Measurements from ENCODE around the gene PTGIS.

The PTGIS gene

DNA sequence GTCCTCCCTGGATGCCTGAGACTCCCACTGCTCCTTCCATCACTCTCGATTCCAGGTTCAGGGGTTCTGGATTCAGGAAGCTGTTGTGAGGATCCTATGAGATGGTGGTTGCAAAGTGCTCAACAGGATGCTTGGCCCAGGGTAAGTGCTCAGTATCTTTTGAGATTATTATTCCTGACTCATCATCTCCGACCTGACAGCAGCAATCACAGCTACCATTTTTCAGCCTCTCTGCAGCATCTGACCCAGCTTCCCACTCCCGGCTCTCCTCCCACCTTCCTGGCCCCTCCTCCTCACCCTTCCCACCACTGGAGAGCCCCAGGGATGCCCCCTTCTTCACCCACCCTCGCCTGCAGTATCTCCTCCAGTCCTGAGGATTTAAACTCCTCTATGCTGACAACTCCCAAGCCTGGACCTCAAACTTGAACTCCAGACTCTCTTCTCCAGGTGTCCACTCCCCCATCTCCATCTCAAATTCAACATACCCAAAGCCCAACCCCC lies 48.7 kb downstream of the PTGIS start:
- DNase-seq, result no peak
- Histone ChIP-seq H3K27ac (no peak overlapping the region), H3K36me3 (replicated peaks) (no peaks in the 10 kb centered on the region), H3K4me3 (ENCODE audit: low read depth, low read length) (no peak overlapping the region), H3K27me3 (replicated peaks) (no peaks in the 10 kb centered on the region)
- TF ChIP-seq, protein P1, sequence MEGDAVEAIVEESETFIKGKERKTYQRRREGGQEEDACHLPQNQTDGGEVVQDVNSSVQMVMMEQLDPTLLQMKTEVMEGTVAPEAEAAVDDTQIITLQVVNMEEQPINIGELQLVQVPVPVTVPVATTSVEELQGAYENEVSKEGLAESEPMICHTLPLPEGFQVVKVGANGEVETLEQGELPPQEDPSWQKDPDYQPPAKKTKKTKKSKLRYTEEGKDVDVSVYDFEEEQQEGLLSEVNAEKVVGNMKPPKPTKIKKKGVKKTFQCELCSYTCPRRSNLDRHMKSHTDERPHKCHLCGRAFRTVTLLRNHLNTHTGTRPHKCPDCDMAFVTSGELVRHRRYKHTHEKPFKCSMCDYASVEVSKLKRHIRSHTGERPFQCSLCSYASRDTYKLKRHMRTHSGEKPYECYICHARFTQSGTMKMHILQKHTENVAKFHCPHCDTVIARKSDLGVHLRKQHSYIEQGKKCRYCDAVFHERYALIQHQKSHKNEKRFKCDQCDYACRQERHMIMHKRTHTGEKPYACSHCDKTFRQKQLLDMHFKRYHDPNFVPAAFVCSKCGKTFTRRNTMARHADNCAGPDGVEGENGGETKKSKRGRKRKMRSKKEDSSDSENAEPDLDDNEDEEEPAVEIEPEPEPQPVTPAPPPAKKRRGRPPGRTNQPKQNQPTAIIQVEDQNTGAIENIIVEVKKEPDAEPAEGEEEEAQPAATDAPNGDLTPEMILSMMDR (IDR thresholded peaks at IDR 0.05; ENCODE audit: low read depth, low read length, missing control alignments), result no peak
- in situ Hi-C loops (cut with HindIII; ENCODE audit: low pct_ligation_motif_present, low sequenced_read_pairs), result no loop called here

DNA sequence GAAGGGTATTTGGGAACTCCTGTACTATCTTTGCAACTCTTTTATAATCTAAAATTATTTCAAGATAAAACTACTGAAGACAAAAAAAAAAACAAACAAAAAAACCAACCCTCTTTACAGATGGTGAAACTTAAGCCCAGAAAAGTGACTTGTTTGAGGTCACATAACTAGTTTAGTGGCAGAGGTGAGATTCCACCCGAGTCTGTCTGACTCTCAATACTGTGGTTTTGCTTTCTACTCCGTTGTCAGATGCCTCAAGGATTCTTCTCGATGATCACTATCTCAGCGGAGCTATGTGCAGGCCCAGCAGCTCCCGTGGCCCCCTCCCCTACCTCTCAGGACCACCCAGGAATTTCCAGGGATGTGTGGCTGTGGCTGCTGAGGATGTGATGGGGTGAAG lies 49.4 kb downstream of the PTGIS start:
- H3K4me3 ChIP-seq (ENCODE audit: low read depth, low read length), result no peak overlapping the region
- no peaks in the 10 kb centered on the region for H3K36me3 ChIP-seq (replicated peaks)
- no peak for DNase-seq
- no peak overlapping the region for H3K27ac ChIP-seq
- in situ Hi-C loops (cut with HindIII; ENCODE audit: low pct_ligation_motif_present, low sequenced_read_pairs), result no loop called here
- TF ChIP-seq, protein P1 (IDR thresholded peaks at IDR 0.05; ENCODE audit: low read depth, low read length, missing control alignments), result no peak
- no peaks in the 10 kb centered on the region for H3K27me3 ChIP-seq (replicated peaks)

DNA sequence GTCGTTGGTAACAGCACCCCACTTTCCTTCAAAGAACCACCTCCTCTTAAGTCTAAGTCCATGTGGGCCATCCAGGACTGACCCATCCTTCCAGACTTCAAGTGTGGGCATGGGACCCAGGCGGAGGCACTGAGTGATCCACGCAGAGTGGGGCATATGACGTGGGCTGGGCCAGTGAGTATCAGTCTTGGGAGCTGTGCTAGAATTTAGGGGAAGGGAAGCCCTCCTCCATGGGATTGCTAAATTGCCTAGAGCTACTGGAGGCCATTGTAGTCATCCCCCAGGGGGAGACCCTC lies 50.2 kb downstream of the PTGIS start:
- DNase-seq, result no peak
- in situ Hi-C loops (cut with HindIII; ENCODE audit: low pct_ligation_motif_present, low sequenced_read_pairs), result no loop called here
- Histone ChIP-seq H3K4me3 (ENCODE audit: low read depth, low read length) (no peak overlapping the region), H3K27me3 (replicated peaks) (no peaks in the 10 kb centered on the region), H3K27ac (no peak overlapping the region), H3K36me3 (replicated peaks) (no peaks in the 10 kb centered on the region)
- TF ChIP-seq, protein P1 (IDR thresholded peaks at IDR 0.05; ENCODE audit: low read depth, low read length, missing control alignments), result no peak

DNA sequence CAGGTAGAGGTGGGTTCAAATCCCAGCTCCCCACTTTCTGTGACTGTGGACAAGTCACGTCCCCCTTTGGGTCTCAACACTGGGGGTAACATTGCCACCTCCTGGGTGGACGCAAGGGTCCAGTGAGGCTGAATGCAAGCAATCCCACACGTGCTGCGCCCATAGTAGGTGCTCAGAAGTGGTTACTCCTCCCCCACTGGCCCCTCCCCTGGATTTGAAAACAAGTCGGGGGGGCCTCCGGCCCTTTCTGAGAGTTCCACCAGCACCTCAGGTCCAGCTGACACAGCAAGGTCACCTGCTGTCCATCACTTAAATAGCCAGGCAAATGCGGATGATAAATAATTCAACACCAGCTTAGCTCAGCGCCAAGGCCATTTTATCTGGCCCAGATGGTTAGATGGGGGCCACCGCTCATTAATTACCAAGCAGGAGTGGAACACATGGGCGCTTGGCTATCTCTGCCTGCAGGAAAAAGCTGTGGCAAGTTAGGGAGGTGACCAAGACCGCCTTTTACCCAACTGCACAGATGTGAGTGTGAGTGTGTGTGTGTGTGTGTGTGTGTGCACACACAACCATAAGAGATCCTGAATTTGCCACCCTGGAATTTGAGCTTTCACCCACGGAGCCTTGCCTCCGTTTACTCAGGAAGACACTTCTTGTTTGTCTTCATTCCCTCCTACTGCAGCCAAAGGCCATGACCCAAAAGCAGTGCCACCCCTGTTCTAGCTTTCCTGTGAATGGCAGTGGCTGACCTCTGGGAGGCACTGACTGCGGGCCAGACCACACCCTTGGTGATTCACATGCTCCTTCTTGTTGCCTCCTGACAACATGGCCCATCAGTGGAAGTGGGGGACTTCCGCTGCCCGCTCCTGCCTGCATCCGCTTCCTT lies 50.8 kb downstream of the PTGIS start:
- TF ChIP-seq, protein P1 (IDR thresholded peaks at IDR 0.05; ENCODE audit: low read depth, low read length, missing control alignments), result no peak
- no peaks in the 10 kb centered on the region for H3K36me3 ChIP-seq (replicated peaks)
- no peak overlapping the region for H3K4me3 ChIP-seq (ENCODE audit: low read depth, low read length)
- no peaks in the 10 kb centered on the region for H3K27me3 ChIP-seq (replicated peaks)
- no peak for DNase-seq
- no peak overlapping the region for H3K27ac ChIP-seq
- in situ Hi-C loops (cut with HindIII; ENCODE audit: low pct_ligation_motif_present, low sequenced_read_pairs), result no loop called here

DNA sequence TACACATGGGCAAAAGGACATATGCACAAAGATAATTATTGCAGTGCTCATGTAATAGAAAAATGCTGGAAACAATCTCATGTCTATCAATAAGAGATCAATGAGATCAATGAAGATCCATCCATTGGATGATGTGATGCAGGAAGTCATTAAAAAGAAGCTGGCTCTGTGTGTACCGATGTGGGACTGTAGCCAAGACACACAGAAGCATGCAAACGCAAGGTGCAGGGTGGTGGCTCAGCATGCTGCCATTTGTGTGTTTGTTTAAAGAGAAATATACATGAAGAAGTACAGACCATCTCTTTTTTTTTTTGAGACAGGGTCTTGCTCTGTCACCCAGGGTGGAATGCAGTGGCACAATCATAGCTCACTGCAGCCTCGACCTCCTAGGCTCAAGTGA lies 52.4 kb downstream of the PTGIS start:
- in situ Hi-C loops (cut with HindIII; ENCODE audit: low pct_ligation_motif_present, low sequenced_read_pairs), result no loop called here
- DNase-seq, result no peak
- no peaks in the 10 kb centered on the region for H3K27me3 ChIP-seq (replicated peaks)
- H3K4me3 ChIP-seq (ENCODE audit: low read depth, low read length), result no peak overlapping the region
- TF ChIP-seq, protein P1 (IDR thresholded peaks at IDR 0.05; ENCODE audit: low read depth, low read length, missing control alignments), result no peak
- H3K36me3 ChIP-seq (replicated peaks), result no peaks in the 10 kb centered on the region
- H3K27ac ChIP-seq, result no peak overlapping the region

DNA sequence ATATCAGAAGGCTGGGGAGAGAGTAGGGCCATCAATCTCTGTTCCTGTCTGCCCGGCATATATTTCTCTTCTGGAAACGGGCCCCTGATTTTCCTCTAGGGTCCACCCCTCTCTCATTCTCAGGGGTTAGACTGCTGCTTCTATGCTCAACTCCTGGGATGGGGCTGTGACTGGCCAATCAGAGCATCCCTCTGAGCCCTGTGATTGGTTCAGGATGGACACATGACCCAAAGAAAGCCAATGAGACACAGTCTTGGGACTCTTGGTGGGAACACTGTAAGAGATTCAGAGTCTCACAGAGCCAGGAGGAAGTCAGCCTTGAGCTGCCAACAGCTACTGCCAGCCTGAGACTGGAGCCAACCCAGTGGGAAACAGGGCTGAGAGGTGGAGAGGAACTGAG lies 54.4 kb downstream of the PTGIS start:
- TF ChIP-seq, protein P1 (IDR thresholded peaks at IDR 0.05; ENCODE audit: low read depth, low read length, missing control alignments), result no peak
- Histone ChIP-seq H3K27ac (no peak overlapping the region), H3K4me3 (ENCODE audit: low read depth, low read length) (no peak overlapping the region), H3K27me3 (replicated peaks) (no peaks in the 10 kb centered on the region), H3K36me3 (replicated peaks) (no peaks in the 10 kb centered on the region)
- in situ Hi-C loops (cut with HindIII; ENCODE audit: low pct_ligation_motif_present, low sequenced_read_pairs), result no loop called here
- no peak for DNase-seq
